NCI-H69 (cell line): ENCODE measurements around the gene GATA6.

Source experiments
- DNase-seq: peaks from one replicate; lab custom pipeline; 2025; lab: John Stamatoyannopoulos, UW

GATA6 gene

GRCh38 chr18:22169011-22169888 is at the start of gene GATA6:
GATA6 (plus strand) TSS chr18:22169589; CDS start chr18:22171145, 1,556 bp downstream.
- peak; percentile 88 for DNase-seq

- DNase-seq: no peak
Observed at GRCh38 chr18:22124970-22125369, 44.4 kb upstream of the GATA6 start.

- no peak for DNase-seq
Observed at GRCh38 chr18:22128954-22129353, 40.4 kb upstream of the GATA6 start.

- DNase-seq: no peak
Observed at GRCh38 chr18:22129778-22130177, 39.6 kb upstream of the GATA6 start.

- no peak for DNase-seq
Observed at GRCh38 chr18:22132258-22132657, 37.1 kb upstream of the GATA6 start.

GRCh38 chr18:22132763-22133162 is 36.6 kb upstream of the GATA6 start:
- no peak for DNase-seq

GRCh38 chr18:22136395-22136794 is 33.0 kb upstream of the GATA6 start:
- no peak for DNase-seq

GRCh38 chr18:22141211-22141610 is 28.2 kb upstream of the GATA6 start:
- DNase-seq: no peak

GRCh38 chr18:22143347-22144340 is 25.7 kb upstream of the GATA6 start:
- no peak for DNase-seq

GRCh38 chr18:22145160-22145559 is 24.2 kb upstream of the GATA6 start:
- no peak for DNase-seq

- no peak for DNase-seq
Observed at GRCh38 chr18:22149710-22150109, 19.7 kb upstream of the GATA6 start.

- DNase-seq: no peak
Observed at GRCh38 chr18:22152093-22152492, 17.3 kb upstream of the GATA6 start.

- no peak for DNase-seq
Observed at GRCh38 chr18:22153428-22153827, 16.0 kb upstream of the GATA6 start.

- no peak for DNase-seq
Observed at GRCh38 chr18:22155584-22155983, 13.8 kb upstream of the GATA6 start.

GRCh38 chr18:22159014-22159413 is 10.4 kb upstream of the GATA6 start:
- no peak for DNase-seq

- no peak for DNase-seq
Observed at GRCh38 chr18:22161090-22161489, 8.3 kb upstream of the GATA6 start.

- no peak for DNase-seq
Observed at GRCh38 chr18:22163416-22164161, 5.8 kb upstream of the GATA6 start.

- DNase-seq: no peak
Observed at GRCh38 chr18:22164337-22165048, 4.9 kb upstream of the GATA6 start.

GRCh38 chr18:22165049-22165602 is 4.3 kb upstream of the GATA6 start:
- DNase-seq: no peak

- DNase-seq: no peak
Observed at GRCh38 chr18:22165603-22166068, 3.8 kb upstream of the GATA6 start.
